ENCODE measurements around the gene TRAK1. TPM values are rescaled to one million over a fixed set of nuclear protein-coding genes. Genes with fewer than 3 reads are reported as not detected.

The TRAK1 gene
- total and polyA plus RNA-seq, 2 donors (not counting 1 experiment from before 2014, with no cell fraction given) = 71.3 to 129 TPM

GRCh38 chr3:42257007-42257406, 165.8 kb downstream of the TRAK1 start:
- ChIA-PET CTCF (no interaction called here), POLR2A (no interaction called here)
- Histone ChIP-seq H3K4me1 (ENCODE audit: control insufficient read depth in 2 of 2, insufficient read depth in 2 of 2, low read length in 2 of 2) (no peaks in the 10 kb centered on the region), H2AFZ (ENCODE audit: insufficient read depth, low read depth, low read length, poor library complexity, severe bottlenecking) (no peak overlapping the region), H3K9me3 (ENCODE audit: control extremely low read depth in 1 of 3, control insufficient read depth in 2 of 3, insufficient read depth in 1 of 3, low read length in 2 of 3) (no peaks in the 10 kb centered on the region), H3K4me3 (ENCODE audit: control extremely low read depth in 1 of 5, extremely low read depth in 1 of 5, insufficient read depth in 1 of 5, low read depth in 2 of 5, low read length in 4 of 5) (no peak overlapping the region), H3K79me2 (ENCODE audit: control insufficient read depth, insufficient read depth, low read length) (no peaks in the 10 kb centered on the region), H3K27ac (ENCODE audit: low read length in 2 of 2) (no peak overlapping the region), H4K20me1 (ENCODE audit: control insufficient read depth, insufficient read depth, low read length, poor library complexity, severe bottlenecking) (no peaks in the 10 kb centered on the region), H3K9ac (ENCODE audit: low read length) (no peak overlapping the region), H3K36me3 (replicated peaks in 1 of 2; ENCODE audit: control extremely low read depth in 1 of 2, control insufficient read depth in 1 of 2, extremely low read depth in 1 of 2, insufficient read depth in 2 of 2, low read length in 1 of 2) (no peaks in the 10 kb centered on the region), H3K4me2 (replicated peaks; ENCODE audit: low read depth, low read length, poor library complexity, severe bottlenecking) (no peak overlapping the region), H3K27me3 (replicated peaks in 1 of 4; ENCODE audit: control extremely low read depth in 1 of 4, control insufficient read depth in 3 of 4, insufficient read depth in 4 of 4, low read length in 3 of 4) (peaks cover 0 to 19% (median 5%) of the 10 kb centered on the region in 4 experiments)
- H3K27ac Mint-ChIP-seq = no peak overlapping the region
- H3K9me3 Mint-ChIP-seq (ENCODE audit: insufficient read depth) = peaks cover 4% of the 10 kb centered on the region
- no peak overlapping the region for H3K4me3 Mint-ChIP-seq
- WGBS (ENCODE audit: insufficient coverage) = 77% methylated on average over 5 of the region's 7 CpGs
- TF ChIP-seq EZH2 (IDR thresholded peaks at IDR 0.05; ENCODE audit: borderline replicate concordance, insufficient read depth, low read depth, low read length, poor library complexity, severe bottlenecking) = no peak
- no peak for TF ChIP-seq CTCF (IDR thresholded peaks at IDR 0.05)
- no peaks in the 10 kb centered on the region for H3K4me1 Mint-ChIP-seq
- DNase-seq (no peak), ATAC-seq (ENCODE audit: low read depth) (no peak)
- H3K27me3 Mint-ChIP-seq = peaks cover 58% of the 10 kb centered on the region
- intact Hi-C loops (cut with micrococcal nuclease) = no loop called here

DNA sequence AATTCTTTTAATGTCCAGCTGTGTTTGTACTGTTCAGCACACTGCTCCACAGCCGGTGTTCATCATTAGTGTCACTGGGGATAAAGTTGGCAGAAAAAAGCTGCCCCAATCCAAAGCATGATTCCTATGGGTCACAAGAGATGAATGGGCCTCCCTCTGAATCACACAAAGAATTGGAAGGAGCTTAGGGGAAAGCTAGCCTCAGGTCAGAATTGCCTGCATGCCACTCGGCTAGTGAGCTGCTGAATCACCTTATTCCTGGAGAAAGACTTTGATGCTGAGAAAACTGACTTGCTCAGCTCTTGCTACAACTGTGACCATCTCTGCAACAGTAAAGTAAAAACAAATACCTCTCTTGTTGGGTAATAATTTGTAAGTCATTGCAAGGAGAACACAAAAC, 171.4 kb downstream of the TRAK1 start:
- intact Hi-C loops (cut with micrococcal nuclease) = no loop called here
- WGBS (ENCODE audit: insufficient coverage) = 40% methylated on average over 1 of the region's 2 CpGs
- Mint-ChIP-seq H3K4me3 (no peak overlapping the region), H3K4me1 (peaks cover 11% of the 10 kb centered on the region), H3K27ac (no peak overlapping the region), H3K9me3 (ENCODE audit: insufficient read depth) (peaks cover 4% of the 10 kb centered on the region), H3K27me3 (peaks cover 58% of the 10 kb centered on the region)
- no peak overlapping the region for H3K9ac ChIP-seq (ENCODE audit: low read length)
- H3K4me1 ChIP-seq (ENCODE audit: control insufficient read depth in 2 of 2, insufficient read depth in 2 of 2, low read length in 2 of 2) = peaks cover 13 to 29% of the 10 kb centered on the region in 2 donors
- no peak overlapping the region for H3K4me3 ChIP-seq (ENCODE audit: control extremely low read depth in 1 of 5, extremely low read depth in 1 of 5, insufficient read depth in 1 of 5, low read depth in 2 of 5, low read length in 4 of 5)
- peaks cover 0 to 14% (median 0%) of the 10 kb centered on the region in 3 donors for H3K9me3 ChIP-seq (ENCODE audit: control extremely low read depth in 1 of 3, control insufficient read depth in 2 of 3, insufficient read depth in 1 of 3, low read length in 2 of 3)
- no peak overlapping the region for H3K27ac ChIP-seq (ENCODE audit: low read length in 2 of 2)
- no peak overlapping the region for H3K4me2 ChIP-seq (replicated peaks; ENCODE audit: low read depth, low read length, poor library complexity, severe bottlenecking)
- ChIA-PET CTCF (interaction anchor here (3.1 kb wide), 1 partner anchor 15 kb away, joined by 10 read pairs; no protein-coding TSS in a partner anchor), POLR2A (no interaction called here)
- DNase-seq (no peak), ATAC-seq (ENCODE audit: low read depth) (no peak)
- H3K79me2 ChIP-seq (ENCODE audit: control insufficient read depth, insufficient read depth, low read length) = no peaks in the 10 kb centered on the region
- peaks cover 0 to 58% (median 24%) of the 10 kb centered on the region in 4 experiments for H3K27me3 ChIP-seq (replicated peaks in 1 of 4; ENCODE audit: control extremely low read depth in 1 of 4, control insufficient read depth in 3 of 4, insufficient read depth in 4 of 4, low read length in 3 of 4)
- TF ChIP-seq EZH2 (IDR thresholded peaks at IDR 0.05; ENCODE audit: borderline replicate concordance, insufficient read depth, low read depth, low read length, poor library complexity, severe bottlenecking) (no peak), CTCF (IDR thresholded peaks at IDR 0.05) (no peak)
- no peaks in the 10 kb centered on the region for H4K20me1 ChIP-seq (ENCODE audit: control insufficient read depth, insufficient read depth, low read length, poor library complexity, severe bottlenecking)
- H3K36me3 ChIP-seq (replicated peaks in 1 of 2; ENCODE audit: control extremely low read depth in 1 of 2, control insufficient read depth in 1 of 2, extremely low read depth in 1 of 2, insufficient read depth in 2 of 2, low read length in 1 of 2) = no peaks in the 10 kb centered on the region
- no peak overlapping the region for H2AFZ ChIP-seq (ENCODE audit: insufficient read depth, low read depth, low read length, poor library complexity, severe bottlenecking)

All from B cell (primary cell).